Kidney (tissue), 14 donors: ENCODE measurements around the gene CSAD. TPM values are rescaled to one million over a fixed set of nuclear protein-coding genes. Genes with fewer than 3 reads are reported as not detected.

Experiments
- DNase-seq, 5 donors: peaks; one replicate each; pipeline ENCODE4 v3.0.0-alpha.2; 2013 to 2020
- FAIRE-seq: peaks from 2 replicates; lab custom pipeline; 2012; peaks lifted over from hg19 to GRCh38; lab: Jason Lieb, UNC
- H3K27ac ChIP-seq, 2 donors: one replicate each; pipeline ENCODE4 v1.7.0; 2013; ENCODE audit warnings: low read depth in 2 of 2, low read length in 2 of 2, inconsistent platforms in 1 of 2
- H3K27me3 ChIP-seq: one replicate; pipeline ENCODE4 v1.7.1; 2013; ENCODE audit warnings: low read length, inconsistent platforms; ENCODE audit not compliant: control insufficient read depth, insufficient read depth
- H3K36me3 ChIP-seq, 3 donors: one replicate each; pipeline versions ENCODE4 v1.7.0 to v1.7.1; 2013; ENCODE audit warnings: low read length in 3 of 3, control low read depth in 1 of 3, inconsistent platforms in 1 of 3; ENCODE audit not compliant: insufficient read depth in 3 of 3, control insufficient read depth in 2 of 3
- H3K4me1 ChIP-seq, 3 donors: one replicate each; pipeline versions ENCODE4 v1.7.0 to v1.7.1; 2013; ENCODE audit warnings: low read length in 3 of 3, inconsistent platforms in 1 of 3, low read depth in 1 of 3; ENCODE audit not compliant: control insufficient read depth in 2 of 3, insufficient read depth in 2 of 3
- H3K4me3 ChIP-seq, 3 donors: one replicate each; pipeline versions ENCODE4 v1.7.0 to v1.8.1; 2013; ENCODE audit warnings: low read length in 3 of 3, control low read depth in 1 of 3, inconsistent platforms in 1 of 3
- H3K9ac ChIP-seq, 3 donors: one replicate each; pipeline versions ENCODE4 v1.7.0 to v1.7.1; 2013; ENCODE audit warnings: low read length in 3 of 3, control low read depth in 1 of 3, inconsistent platforms in 1 of 3
- H3K9me3 ChIP-seq, 3 donors: one replicate each; pipeline versions ENCODE4 v1.7.0 to v1.7.1; 2013; ENCODE audit warnings: low read length in 3 of 3, control low read depth in 1 of 3, inconsistent platforms in 1 of 3; ENCODE audit not compliant: control insufficient read depth in 2 of 3, insufficient read depth in 1 of 3
- intact Hi-C: fragments of 100-400 bp; cut with DNase I; formaldehyde crosslinking; loops from one replicate; pipeline ENCODE4 v1.11.1; 2022
- polyA plus RNA-seq: library from polyadenylated mRNA; stranded (reverse); fragments of 350-450 nt; fragmentation: Illumina TruSeq; extraction: RNeasy Lipid Tissue Mini Kit (QIAGEN cat#74804); gene quantifications from one replicate; pipeline ENCODE4 v1.2.3, GENCODE V29; 2014; ENCODE audit warnings: low read depth, low replicate concordance; ENCODE audit not compliant: insufficient read depth
- total RNA-seq: library from RNA; stranded (reverse); fragmentation: NEBNext Ultra II Directional; extraction: Animal tissue kit (Norgen Biotek cat#: 25700); gene quantifications from one replicate; pipeline ENCODE4 v1.2.1, GENCODE V29; 2021
- TF ChIP-seq, protein P1 (sequence below): IDR thresholded peaks from 3 replicates; pipeline ENCODE4 v1.5.1; 2012; ENCODE audit warnings: mild to moderate bottlenecking, moderate library complexity, borderline replicate concordance; ENCODE audit not compliant: insufficient read depth; ENCODE audit errors: extremely low read depth
- donor health status: control.
- donor health status: control.
- donor health status: control.
- donor health status: control.
- donor health status: control.
- donor health status: DM: yes; HTN: yes; CAD: no.
- donor health status: Normal renal cell carcinoma (clear cell type).

CSAD gene
- total and polyA plus RNA-seq, 2 donors from 2014 or later = 24.0 to 39.1 TPM

DNA sequence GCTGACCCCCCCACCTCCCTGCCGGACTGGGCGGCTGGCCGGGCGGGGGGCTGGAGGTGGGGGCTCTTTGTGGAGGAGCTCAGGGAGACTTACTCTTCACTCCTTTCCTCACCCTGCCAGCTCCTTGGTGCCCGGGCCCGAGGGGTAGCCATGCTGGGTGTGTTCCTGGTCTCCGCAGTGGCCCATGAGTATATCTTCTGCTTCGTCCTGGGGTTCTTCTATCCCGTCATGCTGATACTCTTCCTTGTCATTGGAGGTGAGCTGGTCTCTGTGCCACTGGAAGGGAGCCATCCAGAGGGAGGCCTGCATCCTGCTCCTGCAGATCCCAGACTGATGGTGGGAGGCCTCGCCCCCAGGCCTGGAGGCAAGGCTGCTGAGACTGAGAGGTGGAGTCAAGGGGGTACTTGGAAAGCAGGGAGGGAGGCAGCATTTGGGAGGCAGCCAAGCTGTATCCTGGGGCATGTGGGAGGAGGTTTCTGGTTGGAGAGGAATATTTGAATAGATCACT is 57.7 kb downstream of the CSAD start:
- no peak for DNase-seq
- TF ChIP-seq, protein P1, sequence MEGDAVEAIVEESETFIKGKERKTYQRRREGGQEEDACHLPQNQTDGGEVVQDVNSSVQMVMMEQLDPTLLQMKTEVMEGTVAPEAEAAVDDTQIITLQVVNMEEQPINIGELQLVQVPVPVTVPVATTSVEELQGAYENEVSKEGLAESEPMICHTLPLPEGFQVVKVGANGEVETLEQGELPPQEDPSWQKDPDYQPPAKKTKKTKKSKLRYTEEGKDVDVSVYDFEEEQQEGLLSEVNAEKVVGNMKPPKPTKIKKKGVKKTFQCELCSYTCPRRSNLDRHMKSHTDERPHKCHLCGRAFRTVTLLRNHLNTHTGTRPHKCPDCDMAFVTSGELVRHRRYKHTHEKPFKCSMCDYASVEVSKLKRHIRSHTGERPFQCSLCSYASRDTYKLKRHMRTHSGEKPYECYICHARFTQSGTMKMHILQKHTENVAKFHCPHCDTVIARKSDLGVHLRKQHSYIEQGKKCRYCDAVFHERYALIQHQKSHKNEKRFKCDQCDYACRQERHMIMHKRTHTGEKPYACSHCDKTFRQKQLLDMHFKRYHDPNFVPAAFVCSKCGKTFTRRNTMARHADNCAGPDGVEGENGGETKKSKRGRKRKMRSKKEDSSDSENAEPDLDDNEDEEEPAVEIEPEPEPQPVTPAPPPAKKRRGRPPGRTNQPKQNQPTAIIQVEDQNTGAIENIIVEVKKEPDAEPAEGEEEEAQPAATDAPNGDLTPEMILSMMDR = no peak
- no peak overlapping the region for H3K4me3 ChIP-seq
- no peaks in the 10 kb centered on the region for H3K36me3 ChIP-seq
- intact Hi-C loops = no loop called here
- no peak for FAIRE-seq
- H3K9me3 ChIP-seq = no peaks in the 10 kb centered on the region
- H3K9ac ChIP-seq = no peak overlapping the region
- no peaks in the 10 kb centered on the region for H3K27me3 ChIP-seq
- H3K27ac ChIP-seq = no peak overlapping the region
- no peaks in the 10 kb centered on the region for H3K4me1 ChIP-seq

DNA sequence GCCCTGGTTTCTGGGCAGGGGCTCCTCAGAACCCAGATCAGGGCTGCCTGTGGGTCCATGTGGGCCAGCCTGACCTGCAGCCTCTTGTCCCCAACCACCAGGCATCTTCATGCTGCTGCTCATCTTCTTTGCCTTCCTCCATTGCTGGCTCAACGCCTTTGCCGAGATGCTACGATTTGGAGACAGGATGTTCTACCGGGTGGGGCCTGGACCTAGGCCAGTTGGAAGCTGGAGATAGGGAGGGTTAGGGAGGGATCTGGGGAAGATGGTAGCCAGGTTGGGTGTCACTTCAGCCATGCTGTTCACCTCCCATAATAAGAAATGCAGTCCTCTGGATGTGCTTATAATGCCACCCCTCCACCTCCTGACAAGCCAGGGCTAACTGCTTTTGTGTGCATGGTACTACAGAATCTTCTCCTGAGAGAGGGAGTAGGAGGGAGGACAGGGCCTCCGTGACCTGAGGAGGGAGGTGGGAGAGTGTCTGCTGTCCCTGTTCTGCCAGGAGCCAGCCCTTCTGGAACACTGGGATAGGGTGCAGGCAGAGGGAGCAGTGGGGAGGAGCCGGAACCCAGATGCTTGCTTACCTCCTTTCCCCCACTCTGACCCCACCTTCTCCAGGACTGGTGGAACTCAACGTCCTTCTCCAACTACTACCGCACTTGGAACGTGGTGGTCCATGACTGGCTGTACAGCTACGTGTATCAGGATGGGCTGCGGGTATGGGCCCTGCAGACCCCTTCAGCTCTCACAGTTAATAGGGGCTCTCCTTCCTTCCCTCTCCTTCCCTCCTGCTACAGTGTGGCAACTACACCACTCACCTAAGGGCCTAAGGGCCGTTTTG is 59.8 kb downstream of the CSAD start:
- Histone ChIP-seq H3K9ac (no peak overlapping the region), H3K27ac (no peak overlapping the region), H3K27me3 (no peaks in the 10 kb centered on the region), H3K4me3 (no peak overlapping the region), H3K36me3 (no peaks in the 10 kb centered on the region), H3K4me1 (no peaks in the 10 kb centered on the region), H3K9me3 (no peaks in the 10 kb centered on the region)
- TF ChIP-seq, protein P1 = no peak
- intact Hi-C loops = no loop called here
- no peak for FAIRE-seq
- no peak for DNase-seq

DNA sequence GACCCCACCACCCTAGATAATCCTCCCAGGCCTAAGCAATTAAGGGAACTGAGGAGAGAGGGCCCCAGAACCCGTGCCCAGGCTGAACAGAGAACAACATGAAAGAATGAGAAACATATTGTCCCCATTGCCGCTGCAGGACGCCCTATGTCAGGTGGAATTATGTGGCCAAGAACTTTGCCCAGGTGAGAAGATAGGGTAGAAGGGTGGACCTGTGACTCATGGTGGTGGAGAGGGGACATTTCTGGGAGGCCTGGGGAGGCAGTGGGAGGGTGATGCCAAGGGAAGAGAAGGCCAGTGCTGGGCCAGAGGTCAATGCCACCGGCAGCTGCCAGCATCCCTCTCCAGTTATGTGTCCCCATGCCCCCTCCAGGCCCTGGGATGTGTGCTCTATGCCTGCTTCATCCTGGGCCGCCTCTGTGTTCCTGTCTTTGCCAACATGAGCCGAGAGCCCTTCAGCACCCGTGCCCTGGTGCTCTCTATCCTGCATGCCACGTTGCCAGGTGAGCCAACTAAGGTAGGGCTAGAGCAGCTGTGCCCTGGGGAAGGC is 61.9 kb downstream of the CSAD start:
- Histone ChIP-seq H3K27ac (no peak overlapping the region), H3K9ac (no peak overlapping the region), H3K4me3 (no peak overlapping the region), H3K27me3 (no peaks in the 10 kb centered on the region), H3K4me1 (no peaks in the 10 kb centered on the region), H3K9me3 (no peaks in the 10 kb centered on the region), H3K36me3 (no peaks in the 10 kb centered on the region)
- intact Hi-C loops = no loop called here
- TF ChIP-seq, protein P1 = no peak
- FAIRE-seq (no peak), DNase-seq (no peak)
